Neural progenitor cell (in vitro differentiated cells): ENCODE results near the gene ZDHHC13. TPM values are rescaled to one million over a fixed set of nuclear protein-coding genes. Genes with fewer than 3 reads are reported as not detected.

Experiments used
- DNase-seq: peaks from one replicate; pipeline ENCODE4 v3.0.0-alpha.2; 2016; ENCODE audit warnings: low spot score
- H2AFZ ChIP-seq: fragments of 200-600 bp; sonication (generic); replicated peaks from 2 replicates; pipeline ENCODE4 v1.6.1; 2016; ENCODE audit warnings: antibody characterized with exemption
- H3F3A ChIP-seq: fragments of 200-600 bp; sonication (generic); 2 replicates; pipeline ENCODE4 v1.6.1; 2016; ENCODE audit warnings: antibody characterized with exemption, low read depth
- H3K27ac ChIP-seq: fragments of 200-600 bp; sonication (generic); 2 replicates; pipeline ENCODE4 v1.5.1; 2016; ENCODE audit warnings: mild to moderate bottlenecking
- H3K27me3 ChIP-seq: fragments of 200-600 bp; sonication (generic); 2 replicates; pipeline ENCODE4 v1.6.1; 2016; ENCODE audit warnings: mild to moderate bottlenecking, moderate library complexity
- H3K36me3 ChIP-seq: fragments of 200-600 bp; sonication (generic); 2 replicates; pipeline ENCODE4 v1.5.1; 2016
- H3K4me1 ChIP-seq: fragments of 200-600 bp; sonication (generic); 2 replicates; pipeline ENCODE4 v1.6.1; 2016; ENCODE audit warnings: mixed run types
- H3K4me2 ChIP-seq: fragments of 200-600 bp; sonication (generic); 2 replicates; pipeline ENCODE4 v1.6.1; 2016
- H3K4me3 ChIP-seq: fragments of 200-600 bp; sonication (generic); 2 replicates; pipeline ENCODE4 v1.5.1; 2016
- H3K79me2 ChIP-seq: fragments of 200-600 bp; sonication (generic); 2 replicates; pipeline ENCODE4 v1.6.1; 2016; ENCODE audit warnings: low read depth
- H3K9ac ChIP-seq: fragments of 200-600 bp; sonication (generic); 2 replicates; pipeline ENCODE4 v1.6.1; 2016
- H3K9me3 ChIP-seq: fragments of 200-600 bp; sonication (generic); 2 replicates; pipeline ENCODE4 v1.5.1; 2016; ENCODE audit warnings: low read depth
- H4K20me1 ChIP-seq: fragments of 200-600 bp; sonication (generic); 2 replicates; pipeline ENCODE4 v1.6.1; 2016; ENCODE audit warnings: low read depth
- H3K27ac Mint-ChIP-seq: 3 replicates; pipeline ENCODE4 v1.8.0; 2021; ENCODE audit warnings: mixed read lengths
- H3K27me3 Mint-ChIP-seq: 2 replicates; pipeline ENCODE4 v1.8.0; 2022; ENCODE audit warnings: low read depth, mild to moderate bottlenecking, inconsistent platforms, moderate library complexity, mixed read lengths; ENCODE audit not compliant: insufficient read depth
- H3K36me3 Mint-ChIP-seq: 3 replicates; pipeline ENCODE4 v1.8.0; 2021; ENCODE audit warnings: mixed read lengths
- H3K4me1 Mint-ChIP-seq: 3 replicates; pipeline ENCODE4 v1.8.0; 2021; ENCODE audit warnings: mixed read lengths
- H3K4me3 Mint-ChIP-seq: 3 replicates; pipeline ENCODE4 v1.8.0; 2021; ENCODE audit warnings: mild to moderate bottlenecking, moderate library complexity, mixed read lengths
- H3K9me3 Mint-ChIP-seq: 3 replicates; pipeline ENCODE4 v1.8.0; 2020; ENCODE audit warnings: mixed read lengths
- EZH2 ChIP-seq: fragments of 200-600 bp; sonication (generic); IDR thresholded peaks from 2 replicates; pipeline ENCODE4 v1.6.1; 2017; ENCODE audit warnings: antibody characterized with exemption, mild to moderate bottlenecking, moderate library complexity
- EZH2phosphoT487 ChIP-seq: fragments of 200-600 bp; sonication (generic); IDR thresholded peaks from 2 replicates; pipeline ENCODE4 v1.6.1; 2017; ENCODE audit warnings: antibody characterized with exemption
- total RNA-seq: library from RNA; depleted of rRNA; stranded (reverse); fragments of >200 nt; gene quantifications from 2 replicates; pipeline ENCODE4 v1.2.3, GENCODE V29; 2015; ENCODE audit warnings: low replicate concordance
- TF ChIP-seq, protein P1 (sequence below): fragments of 200-600 bp; sonication (generic); IDR thresholded peaks from 2 replicates; pipeline ENCODE4 v1.5.1; 2017; ENCODE audit warnings: antibody characterized with exemption, mild to moderate bottlenecking

ZDHHC13 gene
- total RNA-seq, 1 donor from 2014 or later = 43.4 TPM

GRCh38 chr11:19083166-19083565, 33.8 kb upstream of the ZDHHC13 start:
- Mint-ChIP-seq H3K4me3 (no peak overlapping the region), H3K36me3 (no peaks in the 10 kb centered on the region), H3K4me1 (no peaks in the 10 kb centered on the region), H3K27me3 (peaks cover 8% of the 10 kb centered on the region), H3K27ac (no peak overlapping the region), H3K9me3 (no peaks in the 10 kb centered on the region)
- no peak overlapping the region for H2AFZ ChIP-seq
- no peaks in the 10 kb centered on the region for H4K20me1 ChIP-seq
- H3K9me3 ChIP-seq = no peaks in the 10 kb centered on the region
- TF ChIP-seq, protein P1, sequence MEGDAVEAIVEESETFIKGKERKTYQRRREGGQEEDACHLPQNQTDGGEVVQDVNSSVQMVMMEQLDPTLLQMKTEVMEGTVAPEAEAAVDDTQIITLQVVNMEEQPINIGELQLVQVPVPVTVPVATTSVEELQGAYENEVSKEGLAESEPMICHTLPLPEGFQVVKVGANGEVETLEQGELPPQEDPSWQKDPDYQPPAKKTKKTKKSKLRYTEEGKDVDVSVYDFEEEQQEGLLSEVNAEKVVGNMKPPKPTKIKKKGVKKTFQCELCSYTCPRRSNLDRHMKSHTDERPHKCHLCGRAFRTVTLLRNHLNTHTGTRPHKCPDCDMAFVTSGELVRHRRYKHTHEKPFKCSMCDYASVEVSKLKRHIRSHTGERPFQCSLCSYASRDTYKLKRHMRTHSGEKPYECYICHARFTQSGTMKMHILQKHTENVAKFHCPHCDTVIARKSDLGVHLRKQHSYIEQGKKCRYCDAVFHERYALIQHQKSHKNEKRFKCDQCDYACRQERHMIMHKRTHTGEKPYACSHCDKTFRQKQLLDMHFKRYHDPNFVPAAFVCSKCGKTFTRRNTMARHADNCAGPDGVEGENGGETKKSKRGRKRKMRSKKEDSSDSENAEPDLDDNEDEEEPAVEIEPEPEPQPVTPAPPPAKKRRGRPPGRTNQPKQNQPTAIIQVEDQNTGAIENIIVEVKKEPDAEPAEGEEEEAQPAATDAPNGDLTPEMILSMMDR = no peak
- TF ChIP-seq EZH2phosphoT487 (no peak), EZH2 (no peak)
- no peak overlapping the region for H3K4me3 ChIP-seq
- no peaks in the 10 kb centered on the region for H3F3A ChIP-seq
- no peaks in the 10 kb centered on the region for H3K27me3 ChIP-seq
- H3K9ac ChIP-seq = no peak overlapping the region
- H3K4me2 ChIP-seq = no peak overlapping the region
- H3K27ac ChIP-seq = no peak overlapping the region
- no peaks in the 10 kb centered on the region for H3K4me1 ChIP-seq
- H3K79me2 ChIP-seq = no peaks in the 10 kb centered on the region
- DNase-seq = no peak
- no peaks in the 10 kb centered on the region for H3K36me3 ChIP-seq

GRCh38 chr11:19084661-19085315, 32.2 kb upstream of the ZDHHC13 start:
- no peak overlapping the region for H3K9ac ChIP-seq

DNA sequence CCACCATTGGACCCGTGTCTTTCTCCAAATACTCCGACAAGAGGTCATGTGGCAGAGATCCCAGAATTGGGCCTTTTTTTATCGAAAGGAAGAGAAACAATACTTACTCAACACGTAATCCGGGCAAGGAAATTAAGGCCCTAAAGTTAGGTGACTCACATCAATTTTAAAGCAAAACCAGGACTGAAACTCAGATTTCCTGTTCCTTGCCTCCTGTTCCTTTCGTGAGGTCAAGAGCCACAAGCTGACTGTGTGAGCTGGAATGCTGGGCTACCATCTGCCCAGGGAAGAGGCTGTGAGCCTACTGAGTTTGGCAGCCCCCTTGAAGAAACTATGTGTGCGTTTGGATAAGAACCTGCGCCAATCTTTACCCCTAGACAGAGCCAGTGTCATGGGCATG, 29.3 kb upstream of the ZDHHC13 start:
- H3F3A ChIP-seq = no peaks in the 10 kb centered on the region
- H3K4me1 ChIP-seq = no peaks in the 10 kb centered on the region
- H3K27me3 ChIP-seq = no peaks in the 10 kb centered on the region
- H2AFZ ChIP-seq = no peak overlapping the region
- no peak overlapping the region for H3K27ac Mint-ChIP-seq
- TF ChIP-seq EZH2 = no peak
- TF ChIP-seq, protein P1 = no peak
- TF ChIP-seq EZH2phosphoT487 = no peak
- H3K79me2 ChIP-seq = no peaks in the 10 kb centered on the region
- H3K4me3 ChIP-seq = no peak overlapping the region
- DNase-seq = no peak
- no peaks in the 10 kb centered on the region for H3K4me1 Mint-ChIP-seq
- H3K27ac ChIP-seq = no peak overlapping the region
- H3K9me3 ChIP-seq = no peaks in the 10 kb centered on the region
- H3K9me3 Mint-ChIP-seq = no peaks in the 10 kb centered on the region
- H3K36me3 ChIP-seq = no peaks in the 10 kb centered on the region
- H3K36me3 Mint-ChIP-seq = no peaks in the 10 kb centered on the region
- peaks cover 5% of the 10 kb centered on the region for H3K27me3 Mint-ChIP-seq
- H3K4me2 ChIP-seq = no peak overlapping the region
- H3K9ac ChIP-seq = no peak overlapping the region
- no peak overlapping the region for H3K4me3 Mint-ChIP-seq
- no peaks in the 10 kb centered on the region for H4K20me1 ChIP-seq

More at GRCh38 chr11:19084661-19085315, 32.2 kb upstream of the ZDHHC13 start:
- H3K27ac ChIP-seq = no peak overlapping the region
- no peaks in the 10 kb centered on the region for H3K9me3 ChIP-seq
- no peaks in the 10 kb centered on the region for H3F3A ChIP-seq
- Mint-ChIP-seq H3K4me1 (no peaks in the 10 kb centered on the region), H3K36me3 (no peaks in the 10 kb centered on the region), H3K4me3 (no peak overlapping the region), H3K27ac (no peak overlapping the region), H3K27me3 (peaks cover 8% of the 10 kb centered on the region), H3K9me3 (no peaks in the 10 kb centered on the region)
- no peak overlapping the region for H2AFZ ChIP-seq
- DNase-seq = no peak
- H3K4me3 ChIP-seq = no peak overlapping the region
- H4K20me1 ChIP-seq = no peaks in the 10 kb centered on the region
- H3K4me2 ChIP-seq = no peak overlapping the region
- no peaks in the 10 kb centered on the region for H3K79me2 ChIP-seq
- H3K36me3 ChIP-seq = no peaks in the 10 kb centered on the region
- no peak for TF ChIP-seq EZH2
- no peak for TF ChIP-seq EZH2phosphoT487
- TF ChIP-seq, protein P1 = no peak
- no peaks in the 10 kb centered on the region for H3K4me1 ChIP-seq
- H3K27me3 ChIP-seq = no peaks in the 10 kb centered on the region
